ENCODE data around the gene SORL1. TPM values are rescaled to one million over a fixed set of nuclear protein-coding genes. Genes with fewer than 3 reads are reported as not detected.

The SORL1 gene
- total RNA-seq, 1 experiment from 2014 or later, result 6.1 TPM

- Mint-ChIP-seq H3K4me1 (ENCODE audit: low read depth, unreplicated experiment) (no peaks in the 10 kb centered on the region), H3K36me3 (ENCODE audit: insufficient read depth, unreplicated experiment) (no peaks in the 10 kb centered on the region), H3K9me3 (ENCODE audit: low read depth, unreplicated experiment) (no peaks in the 10 kb centered on the region), H3K4me3 (ENCODE audit: low read depth, unreplicated experiment) (no peak overlapping the region), H3K27me3 (ENCODE audit: unreplicated experiment) (no peaks in the 10 kb centered on the region), H3K27ac (ENCODE audit: unreplicated experiment) (no peak overlapping the region)
- no peak for DNase-seq
- intact Hi-C loops (cut with micrococcal nuclease; ENCODE audit: unreplicated experiment), result no loop called here
- BruUV-seq (replicated peaks), result no TSS peak
- TF ChIP-seq CTCF (IDR thresholded peaks at IDR 0.05; ENCODE audit: unreplicated experiment), result no peak
- CTCF ChIA-PET, result no interaction called here
These were observed 159.1 kb downstream of the SORL1 start for GRCh38 chr11:121611242-121611641.

GRCh38 chr11:121613724-121614123 is 161.6 kb downstream of the SORL1 start:
- BruUV-seq (replicated peaks), result no TSS peak
- Mint-ChIP-seq H3K27me3 (ENCODE audit: unreplicated experiment) (no peaks in the 10 kb centered on the region), H3K4me1 (ENCODE audit: low read depth, unreplicated experiment) (no peaks in the 10 kb centered on the region), H3K27ac (ENCODE audit: unreplicated experiment) (no peak overlapping the region), H3K4me3 (ENCODE audit: low read depth, unreplicated experiment) (no peak overlapping the region), H3K36me3 (ENCODE audit: insufficient read depth, unreplicated experiment) (no peaks in the 10 kb centered on the region), H3K9me3 (ENCODE audit: low read depth, unreplicated experiment) (no peaks in the 10 kb centered on the region)
- no peak for DNase-seq
- no peak for TF ChIP-seq CTCF (IDR thresholded peaks at IDR 0.05; ENCODE audit: unreplicated experiment)
- CTCF ChIA-PET, result no interaction called here
- intact Hi-C loops (cut with micrococcal nuclease; ENCODE audit: unreplicated experiment), result no loop called here

GRCh38 chr11:121614636-121615240 is 162.6 kb downstream of the SORL1 start:
- no peaks in the 10 kb centered on the region for H3K36me3 Mint-ChIP-seq (ENCODE audit: insufficient read depth, unreplicated experiment)
- intact Hi-C loops (cut with micrococcal nuclease; ENCODE audit: unreplicated experiment), result no loop called here
- no peaks in the 10 kb centered on the region for H3K27me3 Mint-ChIP-seq (ENCODE audit: unreplicated experiment)
- CTCF ChIA-PET, result no interaction called here
- H3K4me3 Mint-ChIP-seq (ENCODE audit: low read depth, unreplicated experiment), result no peak overlapping the region
- no TSS peak for BruUV-seq (replicated peaks)
- TF ChIP-seq CTCF (IDR thresholded peaks at IDR 0.05; ENCODE audit: unreplicated experiment), result no peak
- DNase-seq, result no peak
- H3K4me1 Mint-ChIP-seq (ENCODE audit: low read depth, unreplicated experiment), result no peaks in the 10 kb centered on the region
- H3K9me3 Mint-ChIP-seq (ENCODE audit: low read depth, unreplicated experiment), result no peaks in the 10 kb centered on the region
- H3K27ac Mint-ChIP-seq (ENCODE audit: unreplicated experiment), result no peak overlapping the region

GRCh38 chr11:121615501-121615900 is 163.4 kb downstream of the SORL1 start:
- no peak for DNase-seq
- CTCF ChIA-PET, result no interaction called here
- H3K36me3 Mint-ChIP-seq (ENCODE audit: insufficient read depth, unreplicated experiment), result no peaks in the 10 kb centered on the region
- H3K27ac Mint-ChIP-seq (ENCODE audit: unreplicated experiment), result no peak overlapping the region
- H3K4me1 Mint-ChIP-seq (ENCODE audit: low read depth, unreplicated experiment), result no peaks in the 10 kb centered on the region
- intact Hi-C loops (cut with micrococcal nuclease; ENCODE audit: unreplicated experiment), result no loop called here
- H3K4me3 Mint-ChIP-seq (ENCODE audit: low read depth, unreplicated experiment), result no peak overlapping the region
- TF ChIP-seq CTCF (IDR thresholded peaks at IDR 0.05; ENCODE audit: unreplicated experiment), result no peak
- H3K9me3 Mint-ChIP-seq (ENCODE audit: low read depth, unreplicated experiment), result no peaks in the 10 kb centered on the region
- no TSS peak for BruUV-seq (replicated peaks)
- no peaks in the 10 kb centered on the region for H3K27me3 Mint-ChIP-seq (ENCODE audit: unreplicated experiment)

Data from Calu3 (cell line).